H1 (cell line): ENCODE data around the gene LY86.

Experiments
- CBX5 ChIP-seq: fragments of 300-800, 300-1000 bp; sonication (generic); IDR thresholded peaks from 2 replicates; pipeline ENCODE4 v1.7.1; 2016; ENCODE audit warnings: antibody characterized with exemption, low read length, low read depth
- CTCF ChIP-seq, 3 experiments: IDR thresholded peaks; 1 replicate in 2 of 3; 2 replicates in 1 of 3; pipeline versions ENCODE4 v1.5.1 to v1.6.1; 2011; ENCODE audit warnings: low read length in 3 of 3, mild to moderate bottlenecking in 3 of 3, inconsistent platforms in 2 of 3, low read depth in 1 of 3, moderate library complexity in 1 of 3; ENCODE audit not compliant: insufficient read depth in 1 of 3; ENCODE audit errors: control extremely low read depth in 1 of 3
- EZH2 ChIP-seq: fragments of 200-600 bp; sonication (generic); IDR thresholded peaks from 2 replicates; pipeline ENCODE4 v1.7.1; 2012; ENCODE audit warnings: low read depth, mild to moderate bottlenecking, moderate library complexity, low read length, inconsistent platforms; ENCODE audit not compliant: severe bottlenecking
- JUN ChIP-seq: IDR thresholded peaks from 2 replicates; pipeline ENCODE4 v1.6.1; 2011; ENCODE audit warnings: low read depth, mild to moderate bottlenecking, improper control_type of control experiment, low read length
- MAX ChIP-seq: IDR thresholded peaks from 2 replicates; pipeline ENCODE4 v1.6.1; 2012; ENCODE audit warnings: inconsistent platforms
- NRF1 ChIP-seq: IDR thresholded peaks from 2 replicates; pipeline ENCODE4 v1.6.1; 2011; ENCODE audit warnings: mild to moderate bottlenecking, low read depth, low read length, improper control_type of control experiment
- RAD21 ChIP-seq, 2 experiments: IDR thresholded peaks in 1 of 2; conservative IDR thresholded peaks in 1 of 2; 2 replicates each; pipeline ENCODE4 v1.6.1; 2011; ENCODE audit warnings: low read depth in 2 of 2, low read length in 2 of 2, improper control_type of control experiment in 1 of 2, inconsistent platforms in 1 of 2, mild to moderate bottlenecking in 1 of 2, moderate library complexity in 1 of 2
- ZNF274 ChIP-seq: IDR thresholded peaks from 2 replicates; pipeline ENCODE4 v1.7.0; 2012; ENCODE audit warnings: low read length, borderline replicate concordance; ENCODE audit errors: extremely low read depth

GRCh38 chr6:6624269-6624990, 35.9 kb downstream of the LY86 start:
- no peak for TF ChIP-seq CTCF (IDR thresholded peaks at IDR 0.05; ENCODE audit: control extremely low read depth in 1 of 3, insufficient read depth in 1 of 3, low read depth in 1 of 3, low read length in 3 of 3)
- no peak for TF ChIP-seq MAX
- TF ChIP-seq EZH2 = no peak
- TF ChIP-seq ZNF274 = no peak
- no peak for TF ChIP-seq NRF1
- no peak for TF ChIP-seq CBX5
- TF ChIP-seq RAD21 (IDR thresholded peaks at IDR 0.05 in 1 of 2, conservative IDR thresholded peaks at IDR 0.05 in 1 of 2; ENCODE audit: low read depth in 2 of 2, low read length in 2 of 2) = no peak
- no peak for TF ChIP-seq JUN
